ENCODE measurements around the gene RAB24. TPM values are rescaled to one million over a fixed set of nuclear protein-coding genes. Genes with fewer than 3 reads are reported as not detected.

The RAB24 gene
- polyA plus RNA-seq, 1 donor (not counting 4 experiments of a cell fraction or from before 2014, with no cell fraction given), result 22.4 TPM

DNA sequence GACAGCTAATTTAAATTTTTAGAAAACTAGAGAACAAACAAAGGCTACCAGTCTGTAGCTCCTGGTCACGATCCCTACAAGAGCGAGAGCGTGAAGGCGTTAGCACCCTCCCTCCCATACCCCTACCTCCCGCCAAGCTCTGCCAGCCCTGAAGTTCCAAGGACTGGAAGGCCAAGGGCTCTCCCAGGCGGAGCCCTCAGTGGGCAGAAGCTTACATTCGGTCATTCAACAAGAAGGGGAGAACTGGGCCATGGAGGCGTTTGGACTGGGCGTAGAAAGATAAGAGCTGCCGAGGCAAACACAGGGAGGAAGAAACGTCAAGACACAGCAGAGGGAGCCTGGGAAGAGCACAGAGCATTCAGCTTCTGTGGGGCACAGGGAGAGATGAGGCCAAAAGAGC, 5.2 kb upstream of the RAB24 start:
- H3K9me1 ChIP-seq (ENCODE audit: control insufficient read depth, extremely low read depth, insufficient read depth, low read length), result no peaks in the 10 kb centered on the region
- peaks cover 34% of the 10 kb centered on the region for H3K4me1 ChIP-seq (ENCODE audit: control insufficient read depth, extremely low read depth, insufficient read depth, low read length)
- DNase-seq (ENCODE audit: low read depth, low spot score), result no peak
- H3K4me3 ChIP-seq (ENCODE audit: control insufficient read depth in 2 of 3, extremely low read depth in 1 of 3, insufficient read depth in 2 of 3, low read depth in 1 of 3, low read length in 3 of 3), result no peak overlapping the region
- H3K9me3 ChIP-seq (ENCODE audit: control insufficient read depth, low read depth, low read length), result no peaks in the 10 kb centered on the region
- no peaks in the 10 kb centered on the region for H3K27me3 ChIP-seq (ENCODE audit: control insufficient read depth, extremely low read depth, insufficient read depth, low read length)
- H3K27ac ChIP-seq (ENCODE audit: control insufficient read depth, insufficient read depth, low read length), result no peak overlapping the region
- H3K9ac ChIP-seq (ENCODE audit: control insufficient read depth, extremely low read depth, insufficient read depth, low read length), result no peak overlapping the region
- TF ChIP-seq EZH2 (IDR thresholded peaks at IDR 0.05; ENCODE audit: low read length), result no peak
- TF ChIP-seq, protein P1, sequence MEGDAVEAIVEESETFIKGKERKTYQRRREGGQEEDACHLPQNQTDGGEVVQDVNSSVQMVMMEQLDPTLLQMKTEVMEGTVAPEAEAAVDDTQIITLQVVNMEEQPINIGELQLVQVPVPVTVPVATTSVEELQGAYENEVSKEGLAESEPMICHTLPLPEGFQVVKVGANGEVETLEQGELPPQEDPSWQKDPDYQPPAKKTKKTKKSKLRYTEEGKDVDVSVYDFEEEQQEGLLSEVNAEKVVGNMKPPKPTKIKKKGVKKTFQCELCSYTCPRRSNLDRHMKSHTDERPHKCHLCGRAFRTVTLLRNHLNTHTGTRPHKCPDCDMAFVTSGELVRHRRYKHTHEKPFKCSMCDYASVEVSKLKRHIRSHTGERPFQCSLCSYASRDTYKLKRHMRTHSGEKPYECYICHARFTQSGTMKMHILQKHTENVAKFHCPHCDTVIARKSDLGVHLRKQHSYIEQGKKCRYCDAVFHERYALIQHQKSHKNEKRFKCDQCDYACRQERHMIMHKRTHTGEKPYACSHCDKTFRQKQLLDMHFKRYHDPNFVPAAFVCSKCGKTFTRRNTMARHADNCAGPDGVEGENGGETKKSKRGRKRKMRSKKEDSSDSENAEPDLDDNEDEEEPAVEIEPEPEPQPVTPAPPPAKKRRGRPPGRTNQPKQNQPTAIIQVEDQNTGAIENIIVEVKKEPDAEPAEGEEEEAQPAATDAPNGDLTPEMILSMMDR (optimal IDR thresholded peaks at IDR 0.05 in 1 of 3, IDR thresholded peaks at IDR 0.05 in 1 of 3, conservative IDR thresholded peaks at IDR 0.05 in 1 of 3; ENCODE audit: extremely low read depth in 1 of 3, insufficient read depth in 2 of 3, low read length in 3 of 3), result no peak
- H3K36me3 ChIP-seq (ENCODE audit: control insufficient read depth in 2 of 2, extremely low read depth in 1 of 2, insufficient read depth in 2 of 2, low read length in 2 of 2), result peaks cover 5 to 21% of the 10 kb centered on the region in 2 experiments
- H3K4me2 ChIP-seq (ENCODE audit: control insufficient read depth, extremely low read depth, insufficient read depth, low read depth, low read length), result no peak overlapping the region
- H2AFZ ChIP-seq (ENCODE audit: control insufficient read depth, low read length), result no peak overlapping the region
- no peak for FAIRE-seq
- peaks cover 19% of the 10 kb centered on the region for H3K79me2 ChIP-seq (ENCODE audit: control insufficient read depth, insufficient read depth, low read length)
- H4K20me1 ChIP-seq (ENCODE audit: control insufficient read depth, extremely low read depth, insufficient read depth, low read length), result peaks cover 3% of the 10 kb centered on the region
- dilution Hi-C loops (cut with MboI; ENCODE audit: extremely low pct_ligation_motif_present, low sequenced_read_pairs), result no loop called here

DNA sequence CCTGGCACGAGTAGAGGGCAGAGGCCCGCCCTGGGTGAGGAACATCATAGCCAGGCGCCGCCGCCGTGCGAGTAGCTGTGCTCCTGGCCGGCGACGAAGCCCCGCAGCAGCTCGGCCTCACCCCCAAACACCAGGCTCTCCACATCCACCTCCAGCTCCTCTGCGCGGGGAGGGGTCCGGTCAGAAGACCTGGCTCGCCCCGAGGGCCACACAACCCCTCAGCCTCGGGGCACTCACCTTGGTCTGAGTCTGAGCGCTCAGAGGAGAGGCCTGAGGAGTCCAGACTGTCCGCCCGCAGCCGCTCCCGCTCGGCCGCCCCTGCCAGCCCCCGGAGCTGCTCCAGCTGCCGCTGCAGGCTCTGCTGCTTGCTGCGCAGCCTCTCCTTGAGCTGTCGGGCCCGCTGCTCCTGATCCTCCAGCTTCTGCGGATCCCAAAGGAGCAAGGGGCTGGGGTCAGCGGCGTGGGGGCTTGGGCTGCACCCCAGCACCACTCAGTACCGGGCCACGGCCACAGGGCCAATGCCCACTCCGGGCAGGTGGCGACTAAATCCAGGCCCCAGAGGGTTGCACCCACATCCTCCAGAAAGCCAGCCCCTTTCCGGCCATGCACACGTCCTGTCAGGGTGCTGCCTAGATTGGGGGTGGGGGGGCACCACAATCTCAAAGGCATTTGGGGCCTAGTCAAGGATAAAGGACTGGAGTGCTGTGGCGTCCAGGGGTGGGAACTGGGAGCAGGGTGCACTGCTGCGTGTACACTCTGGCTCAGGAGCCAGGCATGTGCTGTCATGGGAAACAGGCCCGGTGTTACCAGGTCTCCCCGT, 4.2 kb upstream of the RAB24 start:
- Histone ChIP-seq H3K9me3 (ENCODE audit: control insufficient read depth, low read depth, low read length) (no peaks in the 10 kb centered on the region), H3K4me3 (ENCODE audit: control insufficient read depth in 2 of 3, extremely low read depth in 1 of 3, insufficient read depth in 2 of 3, low read depth in 1 of 3, low read length in 3 of 3) (no peak overlapping the region), H3K79me2 (ENCODE audit: control insufficient read depth, insufficient read depth, low read length) (peaks cover 21% of the 10 kb centered on the region), H3K4me1 (ENCODE audit: control insufficient read depth, extremely low read depth, insufficient read depth, low read length) (peaks cover 33% of the 10 kb centered on the region), H3K36me3 (ENCODE audit: control insufficient read depth in 2 of 2, extremely low read depth in 1 of 2, insufficient read depth in 2 of 2, low read length in 2 of 2) (peaks cover 5 to 21% of the 10 kb centered on the region in 2 experiments), H2AFZ (ENCODE audit: control insufficient read depth, low read length) (no peak overlapping the region), H3K4me2 (ENCODE audit: control insufficient read depth, extremely low read depth, insufficient read depth, low read depth, low read length) (no peak overlapping the region), H3K27ac (ENCODE audit: control insufficient read depth, insufficient read depth, low read length) (no peak overlapping the region), H3K9ac (ENCODE audit: control insufficient read depth, extremely low read depth, insufficient read depth, low read length) (no peak overlapping the region), H3K9me1 (ENCODE audit: control insufficient read depth, extremely low read depth, insufficient read depth, low read length) (no peaks in the 10 kb centered on the region), H4K20me1 (ENCODE audit: control insufficient read depth, extremely low read depth, insufficient read depth, low read length) (peaks cover 3% of the 10 kb centered on the region), H3K27me3 (ENCODE audit: control insufficient read depth, extremely low read depth, insufficient read depth, low read length) (no peaks in the 10 kb centered on the region)
- TF ChIP-seq, protein P1 (optimal IDR thresholded peaks at IDR 0.05 in 1 of 3, IDR thresholded peaks at IDR 0.05 in 1 of 3, conservative IDR thresholded peaks at IDR 0.05 in 1 of 3; ENCODE audit: extremely low read depth in 1 of 3, insufficient read depth in 2 of 3, low read length in 3 of 3), result no peak
- no peak for TF ChIP-seq EZH2 (IDR thresholded peaks at IDR 0.05; ENCODE audit: low read length)
- dilution Hi-C loops (cut with MboI; ENCODE audit: extremely low pct_ligation_motif_present, low sequenced_read_pairs), result no loop called here
- no peak for FAIRE-seq
- DNase-seq (ENCODE audit: low read depth, low spot score), result no peak
